GM23248 (cell line): ENCODE measurements around the gene PDIA5. TPM values are rescaled to one million over a fixed set of nuclear protein-coding genes. Genes with fewer than 3 reads are reported as not detected.

Experiments
- DNase-seq: peaks from one replicate; pipeline ENCODE4 v3.0.0-alpha.2; 2015
- H2AFZ ChIP-seq: fragments of 200-600 bp; sonication (generic); 2 replicates; pipeline ENCODE4 v1.6.1; 2016; ENCODE audit warnings: antibody characterized with exemption
- H3F3A ChIP-seq: fragments of 200-600 bp; sonication (generic); 2 replicates; pipeline ENCODE4 v1.6.1; 2016; ENCODE audit warnings: mild to moderate bottlenecking, antibody characterized with exemption, mixed run types; ENCODE audit not compliant: insufficient read depth
- H3K27ac ChIP-seq: fragments of 200-600 bp; sonication (generic); 2 replicates; pipeline ENCODE4 v1.5.1; 2016; ENCODE audit warnings: mild to moderate bottlenecking
- H3K27me3 ChIP-seq: fragments of 200-600 bp; sonication (generic); replicated peaks from 2 replicates; pipeline ENCODE4 v1.6.1; 2016; ENCODE audit warnings: mild to moderate bottlenecking; ENCODE audit not compliant: insufficient read depth
- H3K36me3 ChIP-seq: fragments of 200-600 bp; sonication (generic); 2 replicates; pipeline ENCODE4 v1.6.1; 2016; ENCODE audit warnings: low read depth, mild to moderate bottlenecking
- H3K4me1 ChIP-seq: fragments of 200-600 bp; sonication (generic); 2 replicates; pipeline ENCODE4 v1.6.1; 2016; ENCODE audit warnings: mild to moderate bottlenecking; ENCODE audit not compliant: insufficient read depth
- H3K4me2 ChIP-seq: fragments of 200-600 bp; sonication (generic); one replicate; pipeline ENCODE4 v1.6.1; 2016; ENCODE audit warnings: mild to moderate bottlenecking; ENCODE audit not compliant: unreplicated experiment
- H3K4me3 ChIP-seq: fragments of 200-600 bp; sonication (generic); 2 replicates; pipeline ENCODE4 v1.5.1; 2016; ENCODE audit warnings: mild to moderate bottlenecking
- H3K79me2 ChIP-seq: fragments of 200-600 bp; sonication (generic); 2 replicates; pipeline ENCODE4 v1.6.1; 2016; ENCODE audit warnings: mild to moderate bottlenecking; ENCODE audit not compliant: insufficient read depth
- H3K9ac ChIP-seq: fragments of 200-600 bp; sonication (generic); 2 replicates; pipeline ENCODE4 v1.6.1; 2016; ENCODE audit warnings: mild to moderate bottlenecking
- H3K9me2 ChIP-seq: fragments of 200-600 bp; sonication (generic); 2 replicates; pipeline ENCODE4 v1.6.1; 2016; ENCODE audit warnings: mixed run types, mild to moderate bottlenecking, moderate library complexity; ENCODE audit not compliant: insufficient read depth
- H3K9me3 ChIP-seq: fragments of 200-600 bp; sonication (generic); one replicate; pipeline ENCODE4 v1.6.1; 2017; ENCODE audit warnings: low read depth
- H4K20me1 ChIP-seq: fragments of 200-600 bp; sonication (generic); 2 replicates; pipeline ENCODE4 v1.6.0; 2016; ENCODE audit not compliant: insufficient read depth
- EZH2 ChIP-seq: fragments of 200-600 bp; sonication (generic); IDR thresholded peaks from 2 replicates; pipeline ENCODE4 v1.6.1; 2018; ENCODE audit warnings: antibody characterized with exemption, mild to moderate bottlenecking; ENCODE audit not compliant: insufficient read depth, poor library complexity, severe bottlenecking
- EZH2phosphoT487 ChIP-seq: fragments of 200-600 bp; sonication (generic); IDR thresholded peaks from 2 replicates; pipeline ENCODE4 v1.6.1; 2018; ENCODE audit warnings: antibody characterized with exemption, moderate library complexity, mild to moderate bottlenecking, low read depth; ENCODE audit not compliant: insufficient read depth
- WGBS, 2 experiments: methylation state at CpG; one replicate each; pipeline ENCODE4 v1.1.6; 2015 to 2017; ENCODE audit warnings: low lambda C conversion rate in 2 of 2, low coverage in 1 of 2; ENCODE audit errors: missing lambda C conversion rate in 2 of 2; 5-methylcytosine and 5-hydroxymethylcytosine counted together
- in situ Hi-C: fragments of 300-500 bp; cut with MboI; formaldehyde crosslinking; loops from 2 replicates; pipeline ENCODE4 v1.15.0; 2020
- polyA plus RNA-seq: library from polyadenylated mRNA; unstranded; fragments of >200 nt; fragmentation: Nextera tagmentation; extraction: Ambion mirVana; gene quantifications from 2 replicates; pipeline ENCODE4 v1.2.1, GENCODE V29; 2016
- total RNA-seq: library from RNA; depleted of rRNA; stranded (reverse); fragments of >200 nt; shearing (Covaris generic); gene quantifications from 2 replicates; pipeline ENCODE4 v1.2.3, GENCODE V29; 2014

PDIA5 gene
- total and polyA plus RNA-seq, 2 experiments from 2014 or later: 49.1 to 57.3 TPM

DNA sequence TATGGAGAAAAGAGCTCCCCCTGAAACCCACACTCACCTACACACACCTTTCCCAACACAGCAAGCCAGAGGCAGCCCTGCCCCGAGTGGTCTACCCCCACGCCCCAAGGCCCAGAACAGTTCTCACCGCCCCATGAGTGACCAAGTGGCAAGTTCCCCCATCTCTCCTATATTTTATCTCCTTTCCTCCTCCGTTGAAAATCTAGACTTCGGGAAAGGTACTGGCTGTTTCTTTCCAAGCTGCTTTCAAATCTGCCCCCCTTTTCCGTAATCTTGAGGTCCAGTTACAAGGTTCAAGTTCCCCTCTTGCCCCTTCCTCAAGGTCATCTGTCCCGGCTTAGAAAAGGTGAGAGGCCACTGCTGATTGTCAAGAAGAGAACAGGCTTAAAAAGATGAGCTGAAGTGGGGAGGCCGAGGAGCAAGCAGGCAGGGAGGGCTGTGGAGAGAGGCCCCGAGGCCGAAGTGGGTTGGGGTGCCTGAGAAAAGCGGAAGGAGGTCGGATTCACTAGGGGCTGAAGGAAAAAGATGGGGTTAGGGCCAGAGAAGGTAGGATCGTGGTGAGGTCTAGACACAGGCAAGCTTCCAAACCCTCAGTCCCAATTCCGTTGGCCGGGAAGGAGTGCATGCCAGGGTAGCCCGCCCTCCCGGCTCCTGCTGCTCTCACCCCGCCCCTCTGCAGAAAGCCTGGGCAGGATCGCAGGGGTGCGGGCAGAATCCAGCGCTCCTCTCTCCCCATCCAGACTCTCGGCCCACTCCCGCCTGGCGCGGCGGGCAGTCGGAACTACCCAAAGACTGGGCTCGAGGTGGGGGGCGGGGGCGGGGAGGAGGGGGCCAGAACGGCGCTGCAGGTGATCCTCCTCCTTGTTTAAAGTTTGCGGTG, 40.9 kb upstream of the PDIA5 start:
- 0 out of 2 replicates have a peak, but pooled peaks have one; percentile 32 for TF ChIP-seq EZH2phosphoT487
- peak; percentile 77 for TF ChIP-seq EZH2
- WGBS, 2 experiments: 40 to 55% methylated on average over 18 to 32 of the region's 33 CpGs
- H4K20me1 ChIP-seq: no peaks in the 10 kb centered on the region
- no peaks in the 10 kb centered on the region for H3K79me2 ChIP-seq
- no peaks in the 10 kb centered on the region for H3F3A ChIP-seq
- no peak for DNase-seq
- H3K9me3 ChIP-seq: no peaks in the 10 kb centered on the region
- in situ Hi-C loops: no loop called here
- H3K27ac ChIP-seq: no peak overlapping the region
- no peaks in the 10 kb centered on the region for H3K36me3 ChIP-seq
- no peak overlapping the region for H2AFZ ChIP-seq
- H3K27me3 ChIP-seq: peaks cover 88% of the 10 kb centered on the region
- no peaks in the 10 kb centered on the region for H3K9me2 ChIP-seq
- H3K4me3 ChIP-seq: no peak overlapping the region
- no peak overlapping the region for H3K9ac ChIP-seq
- 0 out of 2 replicates have a peak, but pooled peaks cover 9% of the 10 kb centered on the region for H3K4me1 ChIP-seq
- H3K4me2 ChIP-seq: no peak overlapping the region

DNA sequence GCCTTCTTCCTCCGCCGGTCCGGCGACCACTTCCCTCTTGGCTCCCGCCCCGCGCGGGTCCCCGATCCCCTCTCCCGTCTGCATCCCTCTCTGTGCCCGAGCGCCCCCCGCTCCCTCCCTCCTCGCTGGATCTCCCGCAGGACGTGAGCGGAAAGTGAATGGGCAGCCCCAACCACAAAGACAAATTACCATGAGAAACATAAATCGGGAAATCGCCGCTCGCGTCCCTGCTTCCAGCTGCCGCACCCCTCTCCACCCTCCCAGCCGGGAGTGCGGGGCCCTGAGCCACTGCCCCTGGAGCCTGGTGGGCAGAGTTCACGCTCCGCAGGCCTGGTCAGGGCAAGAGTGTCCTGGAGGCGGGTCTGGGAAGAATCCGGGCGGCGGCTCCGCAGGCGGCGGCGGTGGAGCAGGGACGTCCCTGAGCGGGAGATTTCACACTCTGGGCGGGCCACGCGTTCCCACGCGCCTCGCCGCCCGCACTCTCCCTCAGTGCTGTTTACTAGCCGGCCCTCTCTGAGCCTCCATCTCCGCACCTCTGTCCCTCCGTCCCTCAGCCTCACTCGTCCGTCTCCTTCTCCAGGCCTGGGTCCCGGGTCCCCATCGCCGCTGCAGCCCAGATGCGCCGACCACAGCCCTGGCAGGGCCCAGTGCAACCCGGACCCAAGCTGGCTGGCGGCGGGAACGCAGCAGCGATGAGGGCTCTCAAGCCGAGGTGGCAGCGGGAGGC, 40.1 kb upstream of the PDIA5 start:
- peak overlapping the region; percentile 65 for H3K4me3 ChIP-seq
- H3K9me3 ChIP-seq: no peaks in the 10 kb centered on the region
- no peaks in the 10 kb centered on the region for H3K9me2 ChIP-seq
- H3K9ac ChIP-seq: no peak overlapping the region
- no peaks in the 10 kb centered on the region for H4K20me1 ChIP-seq
- H3K36me3 ChIP-seq: no peaks in the 10 kb centered on the region
- in situ Hi-C loops: no loop called here
- TF ChIP-seq EZH2phosphoT487: peak; percentile 79; the same call in 1 of the 2 replicates
- peak; percentile 96 for TF ChIP-seq EZH2
- peak overlapping the region; percentile 82 for H3K4me2 ChIP-seq
- H3F3A ChIP-seq: no peaks in the 10 kb centered on the region
- peaks cover 88% of the 10 kb centered on the region for H3K27me3 ChIP-seq
- no peak overlapping the region for H3K27ac ChIP-seq
- DNase-seq: peak; percentile 44
- peak overlapping the region; percentile 82; the same call in 1 of the 2 replicates for H2AFZ ChIP-seq
- no peaks in the 10 kb centered on the region for H3K79me2 ChIP-seq
- whole genome bisulfite sequencing, 2 experiments: 2 to 3% methylated on average over 34 to 57 of the region's 62 CpGs
- H3K4me1 ChIP-seq: 0 out of 2 replicates have a peak, but pooled peaks cover 9% of the 10 kb centered on the region

DNA sequence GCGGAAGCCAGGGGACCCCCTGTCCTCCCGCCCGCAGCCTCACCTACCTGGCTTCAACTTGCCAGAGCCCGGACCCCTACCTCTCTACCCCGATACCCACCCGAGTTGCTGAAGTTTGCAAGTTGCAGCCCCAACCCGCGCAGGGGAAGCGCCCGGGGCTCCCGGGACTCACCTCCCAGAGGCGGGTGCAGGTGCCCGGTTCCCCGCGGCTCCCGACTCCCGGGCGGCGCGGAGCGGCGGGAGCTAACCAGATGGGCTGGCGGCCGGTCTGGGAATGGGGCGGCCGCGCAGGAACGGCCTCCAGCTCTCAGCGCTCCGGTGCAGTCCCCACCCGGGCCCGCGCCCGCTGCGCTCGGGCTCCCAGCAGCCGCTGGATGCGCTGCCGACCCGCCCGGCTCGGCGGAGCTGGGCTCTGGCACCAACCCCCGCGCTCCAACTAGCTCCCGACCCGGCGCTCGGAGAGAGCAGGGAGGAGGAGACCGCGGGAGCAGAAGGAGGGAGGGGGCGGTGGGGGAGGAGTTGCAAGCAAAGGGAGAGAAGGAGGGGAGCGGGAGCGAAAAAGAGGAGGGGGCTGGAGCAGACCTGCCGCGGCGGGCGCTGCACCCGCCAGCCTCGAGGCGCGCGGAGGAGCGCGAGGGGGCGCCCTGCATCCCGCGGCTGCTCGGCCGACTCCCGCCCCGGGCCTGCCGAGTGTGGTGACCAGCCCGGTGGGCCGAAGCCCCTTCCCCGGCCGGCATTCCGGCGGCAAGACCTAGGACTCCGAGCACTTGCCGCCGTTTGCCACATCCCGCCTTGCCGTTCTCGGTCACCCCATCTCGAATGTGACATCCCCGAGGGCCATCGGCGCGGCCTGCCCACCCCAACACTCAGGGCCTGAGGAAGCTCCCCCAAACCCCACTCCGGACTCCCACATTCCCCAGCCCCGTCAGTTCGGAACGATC, 39.3 kb upstream of the PDIA5 start, which contains the start of gene SEMA5B:
Gene SEMA5B (minus strand): TSS at position 472 of the 941 bp plus-strand sequence. CDS start 66,500 bp downstream, outside the sequence.
- peak within 1 kb of the TSS; percentile 82 for H2AFZ ChIP-seq
- no peaks in the 10 kb centered on the region for H3K79me2 ChIP-seq
- H3K27me3 ChIP-seq: peaks cover 87% of the 10 kb centered on the region
- H3K4me2 ChIP-seq: peak within 1 kb of the TSS; percentile 82
- no peaks in the 10 kb centered on the region for H4K20me1 ChIP-seq
- 0 out of 2 replicates have a peak, but pooled peaks cover 9% of the 10 kb centered on the region for H3K4me1 ChIP-seq
- no peak for TF ChIP-seq EZH2
- peak; percentile 21; the same call in 1 of the 2 replicates for TF ChIP-seq EZH2phosphoT487
- DNase-seq: peak; percentile 59
- H3K27ac ChIP-seq: no peak within 1 kb of the TSS
- no peak within 1 kb of the TSS for H3K9ac ChIP-seq
- no peaks in the 10 kb centered on the region for H3K36me3 ChIP-seq
- in situ Hi-C loops: no loop called here
- peak within 1 kb of the TSS; percentile 65 for H3K4me3 ChIP-seq
- no peaks in the 10 kb centered on the region for H3K9me2 ChIP-seq
- H3K9me3 ChIP-seq: no peaks in the 10 kb centered on the region
- no peaks in the 10 kb centered on the region for H3F3A ChIP-seq
- WGBS, 2 experiments: 1% methylated on average over 28 to 65 of the region's 94 CpGs
